Transverse colon (tissue), 4 donors: ENCODE measurements around the gene PPM1L.

Source experiments
- POLR2A ChIP-seq: fragments of 450-650 bp; IDR thresholded peaks from one replicate; pipeline ENCODE4 v1.6.1; 2016; ENCODE audit warnings: antibody characterized with exemption, mild to moderate bottlenecking, moderate library complexity
- POLR2AphosphoS5 ChIP-seq, 3 donors: sonication (generic); formaldehyde crosslinking; IDR thresholded peaks; one replicate each; pipeline ENCODE4 v1.6.1; 2016; ENCODE audit warnings: antibody characterized with exemption in 3 of 3
- TF ChIP-seq, protein P1 (sequence below), 5 experiments: fragments of 200-600 bp in 3 of 5; fragments of 450-650 bp in 2 of 5; sonication (generic) in 3 of 5; IDR thresholded peaks; 1 replicate in 2 of 5; 2 replicates in 3 of 5; pipeline ENCODE4 v1.5.1; 2016 to 2017; ENCODE audit warnings: antibody characterized with exemption in 5 of 5, inconsistent platforms in 3 of 5, mild to moderate bottlenecking in 2 of 5, moderate library complexity in 1 of 5

DNA sequence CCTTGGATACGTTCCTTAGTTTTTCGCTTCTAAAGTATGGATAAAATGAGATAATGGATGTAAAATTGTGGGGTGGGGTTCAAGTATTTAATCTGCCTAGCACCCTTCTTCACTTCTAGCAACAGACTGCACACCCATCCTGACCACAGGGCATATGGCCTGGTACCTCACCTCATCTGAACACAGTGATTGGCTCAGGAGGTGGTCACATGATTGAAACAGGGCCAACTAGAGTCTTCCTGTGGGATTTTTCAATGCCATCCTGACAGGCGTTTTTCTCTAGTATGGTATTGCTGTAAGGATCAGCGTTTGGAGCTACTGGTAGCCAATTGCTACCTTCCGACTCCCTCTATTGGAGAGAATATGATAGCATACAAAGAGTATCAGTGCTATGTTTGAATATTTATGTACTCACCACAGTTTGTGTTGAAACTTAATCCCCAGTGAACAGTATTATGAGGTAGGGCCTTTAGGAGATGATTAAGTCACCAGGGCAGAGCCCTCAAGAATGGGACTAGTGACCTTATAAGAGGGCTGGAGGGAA lies 172.2 kb downstream of the PPM1L start:
- no peak for TF ChIP-seq POLR2A
- no peak for TF ChIP-seq POLR2AphosphoS5 (IDR thresholded peaks at IDR 0.05)
- TF ChIP-seq, protein P1, sequence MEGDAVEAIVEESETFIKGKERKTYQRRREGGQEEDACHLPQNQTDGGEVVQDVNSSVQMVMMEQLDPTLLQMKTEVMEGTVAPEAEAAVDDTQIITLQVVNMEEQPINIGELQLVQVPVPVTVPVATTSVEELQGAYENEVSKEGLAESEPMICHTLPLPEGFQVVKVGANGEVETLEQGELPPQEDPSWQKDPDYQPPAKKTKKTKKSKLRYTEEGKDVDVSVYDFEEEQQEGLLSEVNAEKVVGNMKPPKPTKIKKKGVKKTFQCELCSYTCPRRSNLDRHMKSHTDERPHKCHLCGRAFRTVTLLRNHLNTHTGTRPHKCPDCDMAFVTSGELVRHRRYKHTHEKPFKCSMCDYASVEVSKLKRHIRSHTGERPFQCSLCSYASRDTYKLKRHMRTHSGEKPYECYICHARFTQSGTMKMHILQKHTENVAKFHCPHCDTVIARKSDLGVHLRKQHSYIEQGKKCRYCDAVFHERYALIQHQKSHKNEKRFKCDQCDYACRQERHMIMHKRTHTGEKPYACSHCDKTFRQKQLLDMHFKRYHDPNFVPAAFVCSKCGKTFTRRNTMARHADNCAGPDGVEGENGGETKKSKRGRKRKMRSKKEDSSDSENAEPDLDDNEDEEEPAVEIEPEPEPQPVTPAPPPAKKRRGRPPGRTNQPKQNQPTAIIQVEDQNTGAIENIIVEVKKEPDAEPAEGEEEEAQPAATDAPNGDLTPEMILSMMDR (IDR thresholded peaks at IDR 0.05), result no peak
